Ovary (tissue), 9 donors: ENCODE data around the gene WFDC1. TPM values are rescaled to one million over a fixed set of nuclear protein-coding genes. Genes with fewer than 3 reads are reported as not detected.
"Not testable (repeated sequence)": the region's sequence is repeated elsewhere in the genome, so short reads cannot be mapped to it uniquely, and the experiment has no call there.

Experiments
- DNase-seq, 5 donors: peaks; one replicate each; pipeline ENCODE4 v3.0.0-alpha.2; 2019 to 2020
- H3K27ac ChIP-seq, 2 donors: fragments of 200-600 bp; one replicate each; pipeline versions ENCODE4 v1.5.1 to v1.8.0; 2019 to 2022
- H3K27me3 ChIP-seq: fragments of 200-600 bp; one replicate; pipeline ENCODE4 v1.8.0; 2022
- H3K36me3 ChIP-seq: fragments of 200-600 bp; sonication (generic); one replicate; pipeline ENCODE4 v1.5.1; 2019
- H3K4me1 ChIP-seq: one replicate; pipeline ENCODE4 v1.8.1; 2013; ENCODE audit warnings: mild to moderate bottlenecking, moderate library complexity; ENCODE audit not compliant: insufficient read depth
- H3K4me3 ChIP-seq: fragments of 200-600 bp; sonication (generic); one replicate; pipeline ENCODE4 v1.5.1; 2017
- H3K9me3 ChIP-seq, 2 donors: fragments of 200-600 bp in 1 of 2; sonication (generic) in 1 of 2; one replicate each; pipeline versions ENCODE4 v1.5.1 to v1.8.1; 2013 to 2019; ENCODE audit warnings: mild to moderate bottlenecking in 1 of 2, moderate library complexity in 1 of 2
- EP300 ChIP-seq: sonication (generic); formaldehyde crosslinking; IDR thresholded peaks from one replicate; pipeline ENCODE4 v1.6.1; 2017; ENCODE audit warnings: antibody characterized with exemption
- POLR2A ChIP-seq: fragments of 450-650 bp; IDR thresholded peaks from one replicate; pipeline ENCODE4 v1.6.1; 2017; ENCODE audit warnings: antibody characterized with exemption, mild to moderate bottlenecking, moderate library complexity
- WGBS, 3 donors: extraction: QIAGEN DNeasy Blood & Tissue Kit in 1 of 3; methylation state at CpG; one replicate each; pipeline versions ENCODE4 v1.1.5 to v1.1.7; 2013 to 2017; 5-methylcytosine and 5-hydroxymethylcytosine counted together
- intact Hi-C, 4 donors: fragments of 100-400 bp; cut with DNase I; formaldehyde crosslinking; loops; one replicate each; pipeline versions ENCODE4 v1.11.0 to v1.15.1; 2022 to 2023
- polyA plus RNA-seq, 2 donors: library from polyadenylated mRNA; stranded (reverse); fragments of 200-250 nt in 1 of 2; fragments of 350-450 nt in 1 of 2; fragmentation: Illumina TruSeq in 1 of 2; extraction: RNeasy Lipid Tissue Mini Kit (QIAGEN cat#74804) in 1 of 2; gene quantifications; one replicate each; pipeline ENCODE4 v1.2.3, GENCODE V29; 2013 to 2014
- total RNA-seq, 7 donors: library from RNA; depleted of rRNA in 2 of 7; stranded (reverse); fragments of >200 nt in 2 of 7; fragmentation: NEBNext Ultra II Directional in 3 of 7; extraction: Animal tissue kit (Norgen Biotek cat#: 25700) in 3 of 7; gene quantifications; one replicate each; pipeline versions ENCODE4 v1.1.0 to v1.2.4, GENCODE V29; 2016 to 2023
- TF ChIP-seq, protein P1 (sequence below), 3 donors: fragments of 450-650 bp in 2 of 3; fragments of 200-600 bp in 1 of 3; IDR thresholded peaks; one replicate each; pipeline versions ENCODE4 v1.5.1 to v1.8.0; 2016 to 2022; ENCODE audit warnings: antibody characterized with exemption in 3 of 3, mild to moderate bottlenecking in 1 of 3
- donor health status: DM: no; HTN: no; CAD: no; lungs with moderate emphysema.
- donor health status: DM: no; HTN: no; CAD: no.
- donor health status: Bipolar disorder and iron deficiency.
- donor health status: DM: yes; HTN: yes; CAD: no.
- donor health status: DM: no; HTN: no; CAD: no.
- donor health status: DM: yes; HTN: yes; CAD: no.

The WFDC1 gene
- total and polyA plus RNA-seq, 9 donors: 0.57 to 10.7 (median 2.1) TPM

DNA sequence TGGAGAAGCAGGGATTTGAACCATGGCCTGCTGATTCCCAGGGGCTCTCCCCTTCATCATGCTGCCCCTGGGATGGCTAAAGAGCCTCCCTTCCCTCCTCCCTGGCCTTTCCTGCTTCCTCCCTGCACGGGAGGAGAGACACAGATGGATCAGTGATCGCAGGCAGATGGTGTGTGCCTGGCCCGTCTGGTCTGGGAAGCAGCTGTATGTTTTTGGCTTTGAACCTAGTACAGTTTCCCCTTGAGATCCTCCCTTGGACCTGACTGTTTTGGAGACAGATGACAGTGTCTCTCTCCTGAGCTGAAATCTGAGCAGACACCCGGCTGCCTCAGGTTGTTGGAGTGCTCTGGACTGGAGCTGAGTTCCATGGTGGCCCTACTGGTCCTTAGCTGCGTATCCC lies 44.6 kb downstream of the WFDC1 start:
- Histone ChIP-seq H3K27me3 (no peaks in the 10 kb centered on the region), H3K4me3 (no peak overlapping the region), H3K9me3 (no peaks in the 10 kb centered on the region), H3K27ac (no peak overlapping the region), H3K36me3 (no peaks in the 10 kb centered on the region), H3K4me1 (no peaks in the 10 kb centered on the region)
- DNase-seq: no peak
- WGBS, 3 donors: 22 to 25% (median 22%) methylated on average over 5 of the region's 5 CpGs
- TF ChIP-seq EP300 (no peak), POLR2A (no peak)
- TF ChIP-seq, protein P1, sequence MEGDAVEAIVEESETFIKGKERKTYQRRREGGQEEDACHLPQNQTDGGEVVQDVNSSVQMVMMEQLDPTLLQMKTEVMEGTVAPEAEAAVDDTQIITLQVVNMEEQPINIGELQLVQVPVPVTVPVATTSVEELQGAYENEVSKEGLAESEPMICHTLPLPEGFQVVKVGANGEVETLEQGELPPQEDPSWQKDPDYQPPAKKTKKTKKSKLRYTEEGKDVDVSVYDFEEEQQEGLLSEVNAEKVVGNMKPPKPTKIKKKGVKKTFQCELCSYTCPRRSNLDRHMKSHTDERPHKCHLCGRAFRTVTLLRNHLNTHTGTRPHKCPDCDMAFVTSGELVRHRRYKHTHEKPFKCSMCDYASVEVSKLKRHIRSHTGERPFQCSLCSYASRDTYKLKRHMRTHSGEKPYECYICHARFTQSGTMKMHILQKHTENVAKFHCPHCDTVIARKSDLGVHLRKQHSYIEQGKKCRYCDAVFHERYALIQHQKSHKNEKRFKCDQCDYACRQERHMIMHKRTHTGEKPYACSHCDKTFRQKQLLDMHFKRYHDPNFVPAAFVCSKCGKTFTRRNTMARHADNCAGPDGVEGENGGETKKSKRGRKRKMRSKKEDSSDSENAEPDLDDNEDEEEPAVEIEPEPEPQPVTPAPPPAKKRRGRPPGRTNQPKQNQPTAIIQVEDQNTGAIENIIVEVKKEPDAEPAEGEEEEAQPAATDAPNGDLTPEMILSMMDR (IDR thresholded peaks at IDR 0.05): no peak
- intact Hi-C loops: no loop called here

DNA sequence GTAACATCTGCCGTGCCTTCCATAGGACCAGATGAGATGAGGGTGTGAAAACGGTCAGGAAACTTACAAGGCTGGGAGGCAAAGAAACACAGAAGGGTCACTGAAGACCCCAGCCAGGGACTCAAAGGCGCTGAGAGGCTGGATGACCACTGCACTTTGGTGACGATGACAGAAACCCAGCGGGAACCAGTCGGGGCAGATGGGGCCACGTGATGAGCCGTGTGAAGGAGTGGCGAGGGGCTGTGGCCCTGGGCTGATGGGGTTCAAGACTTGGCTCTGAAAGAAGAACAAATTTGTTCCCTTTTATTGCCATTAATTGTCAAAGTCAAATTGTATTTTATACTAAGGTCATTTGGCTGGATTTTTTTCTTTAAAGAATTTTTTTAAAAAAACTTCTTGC lies 45.1 kb downstream of the WFDC1 start:
- no peak for DNase-seq
- Histone ChIP-seq H3K27me3 (no peaks in the 10 kb centered on the region), H3K27ac (no peak overlapping the region), H3K36me3 (no peaks in the 10 kb centered on the region), H3K4me3 (no peak overlapping the region), H3K9me3 (no peaks in the 10 kb centered on the region), H3K4me1 (no peaks in the 10 kb centered on the region)
- intact Hi-C loops: no loop called here
- TF ChIP-seq POLR2A (no peak), EP300 (no peak)
- TF ChIP-seq, protein P1 (IDR thresholded peaks at IDR 0.05): no peak
- WGBS, 3 donors: 57 to 69% (median 63%) methylated on average over 9 of the region's 9 CpGs

DNA sequence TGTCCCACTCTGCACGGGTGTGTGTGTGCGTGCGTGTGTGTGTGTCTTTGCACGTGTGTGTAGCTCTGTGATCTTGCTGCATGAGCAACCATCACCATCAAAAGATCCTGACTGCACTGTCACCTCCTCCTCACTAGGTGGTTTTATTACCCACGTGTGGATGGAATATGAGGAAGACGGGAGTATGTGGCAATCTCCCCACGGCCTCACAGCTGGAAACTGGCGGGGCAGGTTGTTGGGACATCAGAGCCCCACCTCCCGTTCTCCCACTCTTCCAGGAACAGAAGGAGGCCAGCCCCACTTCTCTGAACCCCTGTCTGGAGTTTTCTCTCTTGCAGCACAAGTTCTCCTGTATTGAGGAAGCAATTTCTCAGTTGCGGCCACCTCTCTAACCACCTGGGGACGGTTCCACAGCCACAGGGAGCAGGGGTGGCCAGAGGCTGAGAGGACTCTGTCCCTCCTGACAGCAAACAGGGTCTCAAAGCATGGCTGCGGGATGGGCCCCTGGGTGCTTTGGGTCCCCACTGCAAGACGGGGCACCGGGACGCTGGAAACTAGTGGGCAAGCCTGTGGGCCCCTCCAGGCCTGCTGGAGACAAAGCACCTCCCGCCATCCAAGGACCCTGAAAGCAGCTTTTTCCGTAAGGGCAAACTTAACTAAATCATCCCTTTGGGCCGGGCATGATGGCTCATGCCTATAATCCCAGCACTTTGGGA lies 45.8 kb downstream of the WFDC1 start:
- Histone ChIP-seq H3K4me3 (no peak overlapping the region), H3K27me3 (no peaks in the 10 kb centered on the region), H3K27ac (no peak overlapping the region), H3K9me3 (no peaks in the 10 kb centered on the region), H3K36me3 (no peaks in the 10 kb centered on the region), H3K4me1 (no peaks in the 10 kb centered on the region)
- TF ChIP-seq POLR2A (no peak), EP300 (no peak)
- TF ChIP-seq, protein P1 (IDR thresholded peaks at IDR 0.05): no peak
- DNase-seq: no peak
- 70 to 77% (median 71%) methylated on average over 18 of the region's 18 CpGs for WGBS, 3 donors
- intact Hi-C loops: no loop called here

DNA sequence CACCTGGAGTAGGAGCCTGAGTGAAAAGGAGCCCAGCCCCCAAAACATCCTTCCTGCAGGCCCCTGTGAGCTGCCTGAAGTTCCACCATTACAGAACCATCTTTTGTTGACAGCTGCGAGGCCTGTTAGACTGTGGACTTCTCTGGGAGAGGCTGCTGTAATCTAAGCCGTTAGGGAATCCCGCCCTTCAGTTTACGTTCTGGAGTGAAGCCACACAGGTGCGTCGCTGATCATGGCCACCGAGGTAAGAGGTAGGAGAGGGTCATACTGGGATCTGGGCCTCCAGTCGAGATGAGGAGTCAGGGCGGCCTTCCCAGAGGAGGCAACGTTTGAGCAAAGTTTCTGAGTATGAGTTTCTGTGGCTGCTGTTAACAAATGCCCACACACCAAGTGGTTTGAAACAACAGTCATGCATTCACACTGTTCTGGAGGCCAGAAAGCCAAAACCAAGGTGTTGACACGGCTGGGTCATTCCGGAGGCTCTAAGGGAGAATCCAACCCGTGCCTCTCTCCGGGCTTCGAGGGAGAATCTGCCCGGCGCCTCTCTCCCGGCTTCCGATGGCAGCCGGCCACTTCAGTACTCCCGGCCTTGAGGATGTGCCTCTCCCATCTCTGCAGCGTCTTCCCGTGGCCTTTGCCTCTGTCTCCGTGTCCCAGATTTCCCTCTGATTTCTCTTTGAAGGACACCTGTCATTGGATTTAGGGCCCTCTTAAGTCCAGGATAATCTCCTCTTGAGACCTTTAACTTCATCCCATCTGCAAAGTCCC lies 47.0 kb downstream of the WFDC1 start:
- WGBS, 3 donors: 58 to 73% (median 73%) methylated on average over 24 of the region's 24 CpGs
- no peak for DNase-seq
- H3K27ac ChIP-seq: no peak overlapping the region

DNA sequence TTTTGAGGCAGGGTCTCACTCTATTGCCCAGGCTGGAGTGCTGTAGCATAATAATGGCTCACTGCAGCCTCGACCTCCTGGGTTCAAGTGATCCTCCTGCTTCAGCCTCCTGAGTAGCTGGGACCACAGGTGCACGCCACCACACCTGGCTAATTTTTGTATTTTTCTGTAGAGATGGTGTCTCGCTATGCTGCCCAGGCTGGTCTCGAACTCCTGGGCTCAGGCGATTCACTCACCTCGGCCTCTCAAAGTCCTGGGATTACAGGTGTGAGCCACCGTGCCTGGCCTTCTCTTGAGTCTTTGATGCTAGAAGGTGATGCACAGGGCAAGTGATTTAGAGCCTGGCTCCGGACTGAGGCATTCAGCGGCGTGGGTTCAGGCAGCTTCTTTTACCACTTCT lies 49.1 kb downstream of the WFDC1 start:
- H3K4me3 ChIP-seq, H3K27me3 ChIP-seq, DNase-seq, H3K36me3 ChIP-seq, H3K9me3 ChIP-seq, H3K4me1 ChIP-seq, H3K27ac ChIP-seq, intact Hi-C loops: not testable (repeated sequence)
- WGBS, 3 donors: 95 to 96% (median 96%) methylated on average over 10 of the region's 10 CpGs

More for the DNA sequence above, 47.0 kb downstream of the WFDC1 start:
- no peaks in the 10 kb centered on the region for H3K9me3 ChIP-seq
- no peaks in the 10 kb centered on the region for H3K4me1 ChIP-seq
- TF ChIP-seq, protein P1 (IDR thresholded peaks at IDR 0.05): no peak
- TF ChIP-seq POLR2A: no peak
- no peak for TF ChIP-seq EP300
- H3K4me3 ChIP-seq: no peak overlapping the region
- H3K36me3 ChIP-seq: no peaks in the 10 kb centered on the region
- intact Hi-C loops: no loop called here
- H3K27me3 ChIP-seq: no peaks in the 10 kb centered on the region
